ENCODE results near the gene DNAH14.
"Not testable (repeated sequence)": the region's sequence is repeated elsewhere in the genome, so short reads cannot be mapped to it uniquely, and the experiment has no call there.

The DNAH14 gene

GRCh38 chr1:224929335-224930237, at the start of gene DNAH14:
TSS of gene DNAH14 (plus strand) at chr1:224929675. CDS start at chr1:224952703, 23,028 bp downstream.
- peak; percentile 69 for DNase-seq

GRCh38 chr1:224880593-224881307, 48.7 kb upstream of the DNAH14 start:
- no peak for DNase-seq

GRCh38 chr1:224881308-224881692, 48.2 kb upstream of the DNAH14 start:
- DNase-seq: not testable (repeated sequence)

- DNase-seq: no peak
These were observed 47.7 kb upstream of the DNAH14 start for GRCh38 chr1:224881762-224882211.

GRCh38 chr1:224882264-224882663, 47.2 kb upstream of the DNAH14 start:
- DNase-seq: no peak

GRCh38 chr1:224883091-224883490, 46.4 kb upstream of the DNAH14 start:
- DNase-seq: no peak

- no peak for DNase-seq
These were observed 45.1 kb upstream of the DNAH14 start for GRCh38 chr1:224884361-224884801.

GRCh38 chr1:224885376-224885775, 44.1 kb upstream of the DNAH14 start:
- DNase-seq: not testable (repeated sequence)

- no peak for DNase-seq
These were observed 34.6 kb upstream of the DNAH14 start for GRCh38 chr1:224894915-224895314.

- DNase-seq: no peak
These were observed 33.2 kb upstream of the DNAH14 start for GRCh38 chr1:224896130-224896781.

GRCh38 chr1:224897529-224898327, 31.7 kb upstream of the DNAH14 start:
- no peak for DNase-seq

GRCh38 chr1:224898937-224899336, 30.5 kb upstream of the DNAH14 start:
- no peak for DNase-seq

- no peak for DNase-seq
These were observed 29.3 kb upstream of the DNAH14 start for GRCh38 chr1:224900062-224900630.

GRCh38 chr1:224901087-224901810, 28.2 kb upstream of the DNAH14 start:
- no peak for DNase-seq

- no peak for DNase-seq
These were observed 25.5 kb upstream of the DNAH14 start for GRCh38 chr1:224903955-224904354.

- DNase-seq: no peak
These were observed 23.1 kb upstream of the DNAH14 start for GRCh38 chr1:224906340-224906739.

- no peak for DNase-seq
These were observed 18.3 kb upstream of the DNAH14 start for GRCh38 chr1:224911217-224911616.

- DNase-seq: no peak
These were observed 15.1 kb upstream of the DNAH14 start for GRCh38 chr1:224914292-224914900.

GRCh38 chr1:224919508-224919907, 10.0 kb upstream of the DNAH14 start:
- DNase-seq: no peak

- DNase-seq: no peak
These were observed 8.5 kb upstream of the DNAH14 start for GRCh38 chr1:224920930-224921329.

GRCh38 chr1:224921354-224921753, 8.1 kb upstream of the DNAH14 start:
- DNase-seq: no peak
